DOHH2 (cell line): ENCODE measurements around the gene PITX2.

ENCODE experiments used
- CTCF ChIP-seq: fragments of 200-600 bp; sonication (generic); IDR thresholded peaks from one replicate; pipeline ENCODE4 v1.5.1; 2014; ENCODE audit warnings: antibody characterized with exemption, mild to moderate bottlenecking, low read depth, low read length; ENCODE audit not compliant: poor library complexity, severe bottlenecking
- EZH2phosphoT487 ChIP-seq: fragments of 200-600 bp; sonication (generic); IDR thresholded peaks from 2 replicates; pipeline ENCODE4 v1.6.1; 2017; ENCODE audit warnings: borderline replicate concordance, mild to moderate bottlenecking, antibody characterized with exemption, low read length, moderate library complexity, mixed read lengths

- no peak for TF ChIP-seq CTCF
- TF ChIP-seq EZH2phosphoT487: no peak
These were observed 13.3 kb upstream of the PITX2 start for GRCh38 chr4:110636171-110636679.
